ENCODE results near the gene ENPEP.

The ENPEP gene

GRCh38 chr4:110501826-110502225 lies 25.9 kb downstream of the ENPEP start:
- no peak overlapping the region for H3K4me3 ChIP-seq (ENCODE audit: low read length)
- H3K27ac ChIP-seq (ENCODE audit: low read length) = no peak overlapping the region
- H3K27me3 ChIP-seq (ENCODE audit: control insufficient read depth, insufficient read depth, low read length) = no peaks in the 10 kb centered on the region
- H3K9me3 ChIP-seq (ENCODE audit: control insufficient read depth, insufficient read depth, low read length) = no peaks in the 10 kb centered on the region
- no peaks in the 10 kb centered on the region for H3K36me3 ChIP-seq (ENCODE audit: control insufficient read depth, insufficient read depth, low read length)
- DNase-seq (ENCODE audit: low read depth, low spot score) = no peak
- H3K4me1 ChIP-seq (ENCODE audit: control insufficient read depth, insufficient read depth, low read length) = no peaks in the 10 kb centered on the region

- H3K4me3 ChIP-seq (ENCODE audit: low read length) = no peak overlapping the region
- no peak for DNase-seq (ENCODE audit: low read depth, low spot score)
- WGBS (ENCODE audit: insufficient coverage, insufficient read length) = no CpG with 5 or more reads among the region's 5 CpGs
- no peak overlapping the region for H3K27ac ChIP-seq (ENCODE audit: low read length)
- H3K36me3 ChIP-seq (ENCODE audit: control insufficient read depth, insufficient read depth, low read length) = no peaks in the 10 kb centered on the region
- H3K9me3 ChIP-seq (ENCODE audit: control insufficient read depth, insufficient read depth, low read length) = no peaks in the 10 kb centered on the region
- no peaks in the 10 kb centered on the region for H3K27me3 ChIP-seq (ENCODE audit: control insufficient read depth, insufficient read depth, low read length)
- H3K4me1 ChIP-seq (ENCODE audit: control insufficient read depth, insufficient read depth, low read length) = no peaks in the 10 kb centered on the region
Measured at GRCh38 chr4:110503270-110504083, 27.5 kb downstream of the ENPEP start.

DNA sequence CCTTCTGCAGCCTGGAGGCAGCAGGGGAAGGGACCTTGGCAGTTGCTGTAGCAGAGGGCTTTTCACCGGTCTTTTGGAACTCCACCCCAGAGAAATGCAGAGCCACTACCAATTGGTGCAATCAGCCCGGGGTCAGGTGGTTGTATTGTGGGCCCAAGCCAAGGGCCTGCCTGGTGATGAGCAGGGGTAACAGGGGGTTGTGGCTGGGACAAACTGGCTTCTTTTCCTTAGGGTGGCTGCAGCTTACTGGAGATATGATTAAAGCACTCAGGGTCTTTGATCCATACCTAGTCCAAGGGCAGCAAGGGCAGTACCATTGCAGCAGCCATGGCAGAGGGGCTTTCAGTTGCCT lies 28.1 kb downstream of the ENPEP start:
- no CpG with 5 or more reads among the region's 2 CpGs for WGBS (ENCODE audit: insufficient coverage, insufficient read length)
- Histone ChIP-seq H3K9me3 (ENCODE audit: control insufficient read depth, insufficient read depth, low read length) (no peaks in the 10 kb centered on the region), H3K4me1 (ENCODE audit: control insufficient read depth, insufficient read depth, low read length) (no peaks in the 10 kb centered on the region), H3K36me3 (ENCODE audit: control insufficient read depth, insufficient read depth, low read length) (no peaks in the 10 kb centered on the region), H3K27ac (ENCODE audit: low read length) (no peak overlapping the region), H3K4me3 (ENCODE audit: low read length) (no peak overlapping the region), H3K27me3 (ENCODE audit: control insufficient read depth, insufficient read depth, low read length) (no peaks in the 10 kb centered on the region)
- DNase-seq (ENCODE audit: low read depth, low spot score) = no peak

GRCh38 chr4:110505440-110505839 lies 29.5 kb downstream of the ENPEP start:
- no peaks in the 10 kb centered on the region for H3K4me1 ChIP-seq (ENCODE audit: control insufficient read depth, insufficient read depth, low read length)
- no peaks in the 10 kb centered on the region for H3K27me3 ChIP-seq (ENCODE audit: control insufficient read depth, insufficient read depth, low read length)
- no peak overlapping the region for H3K27ac ChIP-seq (ENCODE audit: low read length)
- H3K36me3 ChIP-seq (ENCODE audit: control insufficient read depth, insufficient read depth, low read length) = no peaks in the 10 kb centered on the region
- WGBS (ENCODE audit: insufficient coverage, insufficient read length) = no CpG with 5 or more reads among the region's 2 CpGs
- no peak overlapping the region for H3K4me3 ChIP-seq (ENCODE audit: low read length)
- no peak for DNase-seq (ENCODE audit: low read depth, low spot score)
- H3K9me3 ChIP-seq (ENCODE audit: control insufficient read depth, insufficient read depth, low read length) = no peaks in the 10 kb centered on the region

DNA sequence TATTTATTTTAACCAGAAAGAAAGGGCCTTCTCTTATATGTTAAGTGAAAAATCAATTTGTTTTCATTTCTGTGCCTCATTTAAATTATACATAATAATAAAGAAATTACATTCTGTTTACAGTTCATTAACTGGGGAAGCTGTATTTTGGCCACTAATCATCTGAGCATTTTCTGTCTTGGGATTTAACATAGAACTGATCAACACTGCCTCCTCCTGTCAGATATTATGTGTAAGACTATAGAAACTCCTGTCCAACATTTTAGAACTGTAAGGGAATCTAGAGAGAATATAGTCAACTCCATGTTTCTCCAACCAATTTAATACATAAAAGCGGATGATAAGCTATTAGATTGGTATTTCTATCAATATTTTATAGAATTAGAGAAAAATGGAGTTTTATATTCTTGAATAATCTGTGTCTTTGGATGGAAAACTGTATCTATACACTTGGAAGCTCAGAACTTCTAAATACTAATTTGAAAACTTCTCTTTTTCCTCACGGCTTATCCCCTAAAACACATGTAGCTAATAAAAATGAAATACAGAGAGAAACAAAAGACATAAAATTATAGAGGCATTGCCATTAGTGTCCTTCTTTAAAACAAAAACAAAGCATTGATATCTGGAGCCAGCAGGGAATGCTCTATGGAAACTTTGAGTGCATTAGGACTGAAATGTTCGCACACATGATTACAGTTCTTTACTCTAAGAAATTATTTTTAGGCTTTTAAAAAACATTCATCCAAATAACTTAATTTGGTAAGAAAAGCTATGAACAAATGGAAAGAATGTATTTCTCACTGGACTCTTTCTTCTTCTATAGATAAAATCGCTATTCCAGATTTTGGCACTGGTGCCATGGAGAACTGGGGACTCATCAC lies 33.1 kb downstream of the ENPEP start:
- Histone ChIP-seq H3K27ac (ENCODE audit: low read length) (no peak overlapping the region), H3K4me3 (ENCODE audit: low read length) (no peak overlapping the region), H3K4me1 (ENCODE audit: control insufficient read depth, insufficient read depth, low read length) (no peaks in the 10 kb centered on the region), H3K27me3 (ENCODE audit: control insufficient read depth, insufficient read depth, low read length) (no peaks in the 10 kb centered on the region), H3K9me3 (ENCODE audit: control insufficient read depth, insufficient read depth, low read length) (no peaks in the 10 kb centered on the region), H3K36me3 (ENCODE audit: control insufficient read depth, insufficient read depth, low read length) (no peaks in the 10 kb centered on the region)
- no CpG with 5 or more reads among the region's 4 CpGs for whole genome bisulfite sequencing (ENCODE audit: insufficient coverage, insufficient read length)
- DNase-seq (ENCODE audit: low read depth, low spot score) = no peak

GRCh38 chr4:110510277-110510676 lies 34.3 kb downstream of the ENPEP start:
- WGBS (ENCODE audit: insufficient coverage, insufficient read length) = no CpG with 5 or more reads among the region's 2 CpGs
- Histone ChIP-seq H3K36me3 (ENCODE audit: control insufficient read depth, insufficient read depth, low read length) (no peaks in the 10 kb centered on the region), H3K4me3 (ENCODE audit: low read length) (no peak overlapping the region), H3K27me3 (ENCODE audit: control insufficient read depth, insufficient read depth, low read length) (no peaks in the 10 kb centered on the region), H3K4me1 (ENCODE audit: control insufficient read depth, insufficient read depth, low read length) (no peaks in the 10 kb centered on the region), H3K9me3 (ENCODE audit: control insufficient read depth, insufficient read depth, low read length) (no peaks in the 10 kb centered on the region), H3K27ac (ENCODE audit: low read length) (no peak overlapping the region)
- DNase-seq (ENCODE audit: low read depth, low spot score) = no peak

DNA sequence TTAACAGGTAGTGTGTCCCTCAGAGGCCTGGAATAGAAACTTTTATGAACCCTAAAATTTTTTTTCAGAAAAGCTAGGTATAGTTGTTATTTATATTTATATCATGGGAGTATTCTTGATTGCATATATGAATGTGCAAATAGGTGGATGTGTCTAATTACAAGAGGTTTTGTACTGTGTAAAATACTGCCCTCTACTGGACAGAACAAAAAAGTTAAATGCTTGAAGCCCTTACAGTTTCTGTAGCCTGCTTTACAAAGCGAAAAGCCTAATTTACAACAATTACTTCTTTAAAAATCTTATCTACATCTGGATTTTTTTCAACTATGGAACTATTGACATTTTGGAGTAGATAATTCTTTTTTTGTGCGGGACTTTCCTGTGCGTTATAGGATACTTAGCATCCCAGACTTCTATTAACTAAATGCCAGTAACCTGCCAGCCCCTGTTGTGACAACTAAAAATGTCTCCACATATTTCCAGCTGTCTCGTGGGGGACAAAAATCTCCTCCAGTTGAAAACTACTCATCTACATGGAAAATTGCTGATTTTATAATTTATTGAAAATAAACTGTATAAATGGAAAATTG lies 35.1 kb downstream of the ENPEP start:
- H3K27me3 ChIP-seq (ENCODE audit: control insufficient read depth, insufficient read depth, low read length) = no peaks in the 10 kb centered on the region
- no peaks in the 10 kb centered on the region for H3K4me1 ChIP-seq (ENCODE audit: control insufficient read depth, insufficient read depth, low read length)
- DNase-seq (ENCODE audit: low read depth, low spot score) = no peak
- H3K27ac ChIP-seq (ENCODE audit: low read length) = no peak overlapping the region
- WGBS (ENCODE audit: insufficient coverage, insufficient read length) = no CpG with 5 or more reads among the region's 4 CpGs
- no peak overlapping the region for H3K4me3 ChIP-seq (ENCODE audit: low read length)
- no peaks in the 10 kb centered on the region for H3K36me3 ChIP-seq (ENCODE audit: control insufficient read depth, insufficient read depth, low read length)
- H3K9me3 ChIP-seq (ENCODE audit: control insufficient read depth, insufficient read depth, low read length) = no peaks in the 10 kb centered on the region

- no CpG with 5 or more reads among the region's 3 CpGs for WGBS (ENCODE audit: insufficient coverage, insufficient read length)
- no peaks in the 10 kb centered on the region for H3K36me3 ChIP-seq (ENCODE audit: control insufficient read depth, insufficient read depth, low read length)
- no peak overlapping the region for H3K27ac ChIP-seq (ENCODE audit: low read length)
- H3K4me1 ChIP-seq (ENCODE audit: control insufficient read depth, insufficient read depth, low read length) = no peaks in the 10 kb centered on the region
- H3K9me3 ChIP-seq (ENCODE audit: control insufficient read depth, insufficient read depth, low read length) = no peaks in the 10 kb centered on the region
- DNase-seq (ENCODE audit: low read depth, low spot score) = no peak
- H3K4me3 ChIP-seq (ENCODE audit: low read length) = no peak overlapping the region
- no peaks in the 10 kb centered on the region for H3K27me3 ChIP-seq (ENCODE audit: control insufficient read depth, insufficient read depth, low read length)
Measured at GRCh38 chr4:110512901-110513300, 36.9 kb downstream of the ENPEP start.

DNA sequence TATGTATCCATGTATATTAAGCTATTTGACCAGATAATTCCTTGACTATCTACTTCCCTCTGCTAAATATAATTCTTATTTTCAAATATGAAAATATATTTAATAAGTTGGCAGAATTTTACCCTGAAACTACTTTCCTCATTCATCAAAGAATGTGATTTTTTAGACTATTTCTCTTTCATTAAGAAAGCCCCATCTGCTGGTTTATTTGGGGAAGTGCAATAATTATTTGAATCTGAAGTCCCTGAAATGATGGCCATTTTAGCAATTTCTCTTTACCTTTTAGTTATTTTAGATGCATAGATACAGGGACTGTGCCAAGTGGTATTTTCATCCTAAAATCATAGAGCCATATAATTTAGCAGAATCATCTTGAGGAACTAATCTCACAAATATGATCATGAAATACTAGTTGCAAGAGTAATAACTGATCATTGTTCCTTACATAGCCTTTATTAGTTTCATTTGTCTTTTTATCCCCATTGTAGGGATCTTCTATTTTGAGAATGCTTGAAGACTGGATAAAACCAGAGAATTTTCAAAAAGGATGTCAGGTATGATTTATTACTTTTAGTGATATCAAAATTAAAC lies 39.0 kb downstream of the ENPEP start:
- DNase-seq (ENCODE audit: low read depth, low spot score) = no peak
- H3K36me3 ChIP-seq (ENCODE audit: control insufficient read depth, insufficient read depth, low read length) = no peaks in the 10 kb centered on the region

DNA sequence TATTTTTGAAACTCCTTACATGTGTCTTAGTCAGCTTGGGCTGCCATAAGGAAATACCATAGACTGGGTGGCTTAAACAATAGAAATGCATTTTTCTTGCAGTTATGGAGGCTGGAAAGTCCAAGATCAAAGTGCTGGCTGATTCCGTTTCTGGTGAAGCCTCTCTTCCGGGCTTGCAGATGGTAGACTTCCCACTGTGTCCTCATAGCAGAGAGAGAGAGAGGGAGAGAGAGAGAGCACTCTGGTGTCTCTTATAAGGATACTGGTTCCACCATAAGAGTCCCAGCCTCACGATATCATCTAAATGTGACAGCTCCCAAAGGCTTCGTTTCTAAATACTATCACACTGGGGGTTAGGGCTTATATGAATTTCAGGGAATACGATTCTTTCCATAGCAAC lies 39.7 kb downstream of the ENPEP start:
- H3K27me3 ChIP-seq (ENCODE audit: control insufficient read depth, insufficient read depth, low read length) = no peaks in the 10 kb centered on the region
- WGBS (ENCODE audit: insufficient coverage, insufficient read length) = no CpG with 5 or more reads among the region's 5 CpGs
- H3K9me3 ChIP-seq (ENCODE audit: control insufficient read depth, insufficient read depth, low read length) = no peaks in the 10 kb centered on the region
- no peaks in the 10 kb centered on the region for H3K36me3 ChIP-seq (ENCODE audit: control insufficient read depth, insufficient read depth, low read length)
- H3K4me1 ChIP-seq (ENCODE audit: control insufficient read depth, insufficient read depth, low read length) = no peaks in the 10 kb centered on the region
- DNase-seq (ENCODE audit: low read depth, low spot score) = no peak
- no peak overlapping the region for H3K4me3 ChIP-seq (ENCODE audit: low read length)
- no peak overlapping the region for H3K27ac ChIP-seq (ENCODE audit: low read length)

More for the DNA sequence above, 39.0 kb downstream of the ENPEP start:
- no peak overlapping the region for H3K27ac ChIP-seq (ENCODE audit: low read length)
- H3K27me3 ChIP-seq (ENCODE audit: control insufficient read depth, insufficient read depth, low read length) = no peaks in the 10 kb centered on the region
- no peaks in the 10 kb centered on the region for H3K4me1 ChIP-seq (ENCODE audit: control insufficient read depth, insufficient read depth, low read length)
- no peak overlapping the region for H3K4me3 ChIP-seq (ENCODE audit: low read length)
- H3K9me3 ChIP-seq (ENCODE audit: control insufficient read depth, insufficient read depth, low read length) = no peaks in the 10 kb centered on the region

Measured in iPS DF 6.9 (cell line).